Breast epithelium (tissue), 3 donors: ENCODE results near the gene RIT2.

ENCODE experiments used
- POLR2A ChIP-seq: fragments of 450-650 bp; IDR thresholded peaks from one replicate; pipeline ENCODE4 v1.6.1; 2016; ENCODE audit warnings: antibody characterized with exemption, mild to moderate bottlenecking, moderate library complexity
- POLR2AphosphoS5 ChIP-seq, 3 donors: sonication (generic); formaldehyde crosslinking; IDR thresholded peaks; one replicate each; pipeline ENCODE4 v1.6.1; 2017; ENCODE audit warnings: antibody characterized with exemption in 3 of 3
- TF ChIP-seq, protein P1 (sequence below), 3 donors: fragments of 450-650 bp; IDR thresholded peaks; one replicate each; pipeline ENCODE4 v1.5.1; 2016 to 2017; ENCODE audit warnings: antibody characterized with exemption in 3 of 3, mild to moderate bottlenecking in 3 of 3, moderate library complexity in 3 of 3

DNA sequence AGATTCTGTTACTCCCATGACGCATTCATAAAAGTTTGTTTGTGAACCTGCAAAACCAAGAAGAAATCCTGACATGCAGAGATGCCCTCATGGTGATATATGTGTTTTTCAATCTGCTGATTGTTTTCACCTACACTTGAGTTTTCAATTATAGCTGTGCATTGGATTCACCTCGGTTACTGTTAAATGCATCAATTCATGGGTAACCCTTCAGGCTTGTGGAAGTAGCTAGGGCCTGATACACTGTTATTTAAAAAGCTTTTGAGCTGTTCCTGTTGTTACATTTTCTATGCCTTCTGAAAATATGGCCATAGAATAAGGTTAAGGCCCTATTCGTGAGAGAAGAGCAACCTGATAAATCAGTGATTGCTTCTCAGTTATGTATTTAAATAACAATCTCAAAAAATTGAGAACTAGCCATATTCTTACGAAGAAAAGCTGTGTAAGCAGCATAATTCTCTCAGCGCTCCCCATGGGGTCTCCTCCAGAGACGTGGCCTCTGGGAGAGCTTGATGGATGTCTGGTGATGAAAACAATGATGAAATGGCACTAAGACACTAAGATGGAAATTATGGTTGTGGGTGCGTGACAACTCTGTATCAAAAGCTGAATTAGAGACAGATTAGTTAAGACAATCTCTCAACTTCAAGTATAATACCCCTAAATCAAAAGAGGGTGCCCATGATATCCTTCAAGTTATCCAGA lies 60.5 kb downstream of the RIT2 start:
- TF ChIP-seq, protein P1, sequence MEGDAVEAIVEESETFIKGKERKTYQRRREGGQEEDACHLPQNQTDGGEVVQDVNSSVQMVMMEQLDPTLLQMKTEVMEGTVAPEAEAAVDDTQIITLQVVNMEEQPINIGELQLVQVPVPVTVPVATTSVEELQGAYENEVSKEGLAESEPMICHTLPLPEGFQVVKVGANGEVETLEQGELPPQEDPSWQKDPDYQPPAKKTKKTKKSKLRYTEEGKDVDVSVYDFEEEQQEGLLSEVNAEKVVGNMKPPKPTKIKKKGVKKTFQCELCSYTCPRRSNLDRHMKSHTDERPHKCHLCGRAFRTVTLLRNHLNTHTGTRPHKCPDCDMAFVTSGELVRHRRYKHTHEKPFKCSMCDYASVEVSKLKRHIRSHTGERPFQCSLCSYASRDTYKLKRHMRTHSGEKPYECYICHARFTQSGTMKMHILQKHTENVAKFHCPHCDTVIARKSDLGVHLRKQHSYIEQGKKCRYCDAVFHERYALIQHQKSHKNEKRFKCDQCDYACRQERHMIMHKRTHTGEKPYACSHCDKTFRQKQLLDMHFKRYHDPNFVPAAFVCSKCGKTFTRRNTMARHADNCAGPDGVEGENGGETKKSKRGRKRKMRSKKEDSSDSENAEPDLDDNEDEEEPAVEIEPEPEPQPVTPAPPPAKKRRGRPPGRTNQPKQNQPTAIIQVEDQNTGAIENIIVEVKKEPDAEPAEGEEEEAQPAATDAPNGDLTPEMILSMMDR (IDR thresholded peaks at IDR 0.05) = no peak
- TF ChIP-seq POLR2AphosphoS5 (IDR thresholded peaks at IDR 0.05) (no peak), POLR2A (no peak)
